ENCODE measurements around the gene TNRC6C. TPM values are rescaled to one million over a fixed set of nuclear protein-coding genes. Genes with fewer than 3 reads are reported as not detected.

Gene TNRC6C, protein sequence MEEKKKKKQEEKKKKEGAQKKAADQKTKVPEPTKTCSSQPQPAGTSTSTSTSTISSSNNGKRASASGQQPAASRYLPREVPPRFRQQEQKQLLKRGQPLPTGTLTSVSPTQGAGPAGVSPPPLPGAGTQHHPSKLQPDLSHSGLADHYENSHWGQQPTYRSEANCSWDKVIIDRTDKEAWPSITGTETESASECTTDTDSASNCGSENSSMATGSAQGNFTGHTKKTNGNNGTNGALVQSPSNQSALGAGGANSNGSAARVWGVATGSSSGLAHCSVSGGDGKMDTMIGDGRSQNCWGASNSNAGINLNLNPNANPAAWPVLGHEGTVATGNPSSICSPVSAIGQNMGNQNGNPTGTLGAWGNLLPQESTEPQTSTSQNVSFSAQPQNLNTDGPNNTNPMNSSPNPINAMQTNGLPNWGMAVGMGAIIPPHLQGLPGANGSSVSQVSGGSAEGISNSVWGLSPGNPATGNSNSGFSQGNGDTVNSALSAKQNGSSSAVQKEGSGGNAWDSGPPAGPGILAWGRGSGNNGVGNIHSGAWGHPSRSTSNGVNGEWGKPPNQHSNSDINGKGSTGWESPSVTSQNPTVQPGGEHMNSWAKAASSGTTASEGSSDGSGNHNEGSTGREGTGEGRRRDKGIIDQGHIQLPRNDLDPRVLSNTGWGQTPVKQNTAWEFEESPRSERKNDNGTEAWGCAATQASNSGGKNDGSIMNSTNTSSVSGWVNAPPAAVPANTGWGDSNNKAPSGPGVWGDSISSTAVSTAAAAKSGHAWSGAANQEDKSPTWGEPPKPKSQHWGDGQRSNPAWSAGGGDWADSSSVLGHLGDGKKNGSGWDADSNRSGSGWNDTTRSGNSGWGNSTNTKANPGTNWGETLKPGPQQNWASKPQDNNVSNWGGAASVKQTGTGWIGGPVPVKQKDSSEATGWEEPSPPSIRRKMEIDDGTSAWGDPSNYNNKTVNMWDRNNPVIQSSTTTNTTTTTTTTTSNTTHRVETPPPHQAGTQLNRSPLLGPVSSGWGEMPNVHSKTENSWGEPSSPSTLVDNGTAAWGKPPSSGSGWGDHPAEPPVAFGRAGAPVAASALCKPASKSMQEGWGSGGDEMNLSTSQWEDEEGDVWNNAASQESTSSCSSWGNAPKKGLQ (N-terminal part only)
- polyA plus RNA-seq (2013, experiment 1 of 4), result 22.0 TPM
- 23.2 TPM for polyA plus RNA-seq (2013, experiment 2 of 4)
- polyA plus RNA-seq (2013, experiment 3 of 4), result 12.5 TPM
- polyA plus RNA-seq (2013, experiment 4 of 4), result 14.7 TPM

DNA sequence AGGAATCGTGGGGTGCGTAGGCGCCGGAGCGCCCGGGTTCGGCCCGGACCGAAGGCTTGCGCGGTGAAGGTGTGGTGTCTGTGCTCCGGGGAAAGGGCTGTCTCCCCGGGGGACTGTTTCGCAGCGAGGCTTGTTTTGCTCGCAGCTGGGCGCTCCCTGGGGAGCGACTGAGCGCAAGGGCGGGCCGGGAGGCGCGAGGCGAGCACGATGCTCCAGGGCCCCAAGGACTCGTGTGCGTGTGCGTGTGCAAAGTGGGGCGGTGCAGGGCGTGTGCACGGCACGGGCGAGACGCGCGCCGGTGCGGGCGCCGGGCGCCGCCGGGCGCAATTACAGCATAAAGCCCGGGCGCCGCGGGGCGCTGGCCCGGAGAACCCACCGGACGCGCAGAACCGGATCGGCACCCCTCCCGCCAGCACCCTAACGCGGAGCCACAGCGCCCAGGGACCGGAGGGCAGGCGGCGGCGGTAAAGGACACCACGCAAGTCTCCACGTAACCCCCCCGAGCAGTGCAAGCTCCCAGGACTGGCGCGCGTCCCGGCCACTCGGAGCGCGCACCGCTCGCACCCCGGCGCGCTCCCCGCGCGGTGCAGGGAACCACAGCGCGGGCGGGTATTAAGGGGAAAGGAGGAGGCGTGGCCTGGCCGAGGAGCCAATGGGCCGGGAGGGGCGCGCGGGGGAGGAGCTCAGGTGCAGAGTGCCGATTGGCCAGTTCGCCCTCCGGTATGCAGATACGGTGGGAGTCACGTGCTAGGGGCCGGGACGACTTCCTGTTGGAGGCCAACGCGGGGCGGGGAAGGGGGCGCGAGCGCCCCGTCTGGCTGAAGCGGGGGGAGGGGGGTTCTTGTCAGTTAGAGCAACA is at the start of gene TNRC6C:
TSS of gene TNRC6C (plus strand) at position 847 of the 859 bp plus-strand sequence. CDS start 45,504 bp downstream, outside the sequence.
- no peak within 1 kb of the TSS for H3K27ac ChIP-seq (ENCODE audit: insufficient read depth, low read depth, low read length, poor library complexity, severe bottlenecking)

DNA sequence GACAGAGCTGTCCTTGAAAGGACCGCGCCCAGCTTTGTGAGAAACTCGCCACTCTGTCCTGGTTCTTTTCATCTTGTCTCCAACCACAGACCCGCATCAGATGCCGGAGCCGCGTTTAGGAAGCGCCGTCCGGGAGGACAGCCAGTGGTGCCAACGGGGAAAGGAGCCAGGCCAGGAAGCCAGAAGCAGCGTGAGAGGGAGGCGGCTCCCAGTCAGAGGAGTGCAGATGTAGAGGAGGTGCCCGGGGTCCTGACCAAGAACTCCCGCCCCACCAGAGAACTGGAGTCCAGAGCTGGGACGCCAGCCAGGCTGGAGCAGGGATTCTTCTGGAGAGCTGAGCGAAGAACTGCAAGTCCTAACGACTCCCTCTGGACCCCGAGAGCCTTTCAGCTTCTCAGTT is 49.3 kb upstream of the TNRC6C start:
- Histone ChIP-seq H3K9me3 (ENCODE audit: control insufficient read depth, low read length) (no peaks in the 10 kb centered on the region), H3K4me3 (ENCODE audit: insufficient read depth, low read depth, low read length) (no peak overlapping the region), H3K36me3 (ENCODE audit: control insufficient read depth, insufficient read depth, low read length) (no peaks in the 10 kb centered on the region), H3K4me1 (ENCODE audit: control insufficient read depth, insufficient read depth, low read length) (no peaks in the 10 kb centered on the region), H3K27me3 (ENCODE audit: control insufficient read depth, insufficient read depth, low read length, poor library complexity, severe bottlenecking) (no peaks in the 10 kb centered on the region), H3K27ac (ENCODE audit: insufficient read depth, low read depth, low read length, poor library complexity, severe bottlenecking) (no peak overlapping the region)
- 89 to 92% methylated on average over 19 of the region's 19 CpGs for WGBS, 2 experiments

More for the DNA sequence above, at the start of gene TNRC6C:
- Histone ChIP-seq H3K27me3 (ENCODE audit: control insufficient read depth, insufficient read depth, low read length, poor library complexity, severe bottlenecking) (peaks cover 29% of the 10 kb centered on the region), H3K9me3 (ENCODE audit: control insufficient read depth, low read length) (no peaks in the 10 kb centered on the region), H3K36me3 (ENCODE audit: control insufficient read depth, insufficient read depth, low read length) (no peaks in the 10 kb centered on the region), H3K4me1 (ENCODE audit: control insufficient read depth, insufficient read depth, low read length) (peaks cover 5% of the 10 kb centered on the region), H3K4me3 (ENCODE audit: insufficient read depth, low read depth, low read length) (peak within 1 kb of the TSS; percentile 79)
- 0% methylated on average over 105 of the region's 105 CpGs for WGBS, 2 experiments

DNA sequence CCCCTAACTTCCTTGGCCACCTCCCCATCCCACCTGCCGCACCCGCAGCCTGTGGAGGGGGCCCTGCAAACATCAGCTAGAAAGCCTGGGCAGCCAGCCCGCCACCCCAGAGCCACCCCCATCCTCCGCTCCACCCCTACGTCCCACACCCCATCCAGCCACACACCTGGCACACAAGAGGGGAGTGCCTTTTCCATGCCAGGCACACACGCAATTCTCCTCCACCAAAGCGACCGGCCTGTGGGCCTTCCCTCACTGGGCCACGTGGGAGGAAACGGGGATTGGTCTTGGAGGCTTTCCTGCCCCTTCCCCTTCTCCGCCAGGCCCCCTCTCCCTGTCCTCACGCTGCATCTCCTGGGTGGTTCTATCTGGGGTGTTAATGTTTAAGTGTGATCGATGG is 48.7 kb upstream of the TNRC6C start:
- H3K9me3 ChIP-seq (ENCODE audit: control insufficient read depth, low read length), result no peaks in the 10 kb centered on the region

DNA sequence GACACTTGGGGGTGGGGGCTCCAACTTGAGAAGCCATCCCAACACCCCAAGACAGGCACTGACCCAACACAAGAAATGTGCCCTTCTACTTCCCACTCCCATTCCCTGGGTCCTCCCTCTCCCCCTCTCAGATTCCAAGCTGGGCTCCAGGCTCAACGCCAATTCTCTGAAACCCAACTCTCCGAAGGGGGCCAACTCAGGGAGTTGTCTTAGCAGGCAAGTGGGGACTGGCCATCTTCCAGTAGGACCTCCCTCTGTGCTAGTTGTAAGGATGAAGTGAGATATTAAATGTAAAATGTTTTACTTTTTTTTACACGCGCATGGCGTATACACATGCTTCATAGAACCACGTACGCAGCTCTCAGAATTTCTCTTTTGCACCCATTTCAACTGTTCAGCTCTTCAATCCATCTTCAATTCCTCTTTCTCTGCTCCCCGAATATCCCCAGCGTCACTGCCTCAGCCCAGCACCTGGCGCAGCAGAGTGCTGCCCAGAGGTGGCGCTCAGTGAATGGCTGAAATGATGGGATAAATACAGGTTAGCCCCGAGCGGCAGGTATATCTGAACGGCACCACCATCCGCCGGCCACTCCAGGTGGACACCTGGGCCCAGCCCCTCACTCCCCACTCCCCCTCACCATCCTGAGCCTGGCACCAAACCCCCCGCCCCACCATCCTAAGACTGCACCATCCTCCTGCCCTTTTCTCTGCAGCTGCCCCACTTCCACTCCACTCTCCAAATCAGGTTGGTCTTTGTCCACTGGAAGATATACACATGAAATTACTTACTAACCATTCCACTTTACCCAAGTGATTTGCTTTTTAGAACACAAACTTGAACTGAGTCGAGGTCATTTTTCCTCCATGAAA is 43.9 kb upstream of the TNRC6C start:
- 73% methylated on average over 18 of the region's 18 CpGs for WGBS, 2 experiments
- Histone ChIP-seq H3K36me3 (ENCODE audit: control insufficient read depth, insufficient read depth, low read length) (no peaks in the 10 kb centered on the region), H3K27me3 (ENCODE audit: control insufficient read depth, insufficient read depth, low read length, poor library complexity, severe bottlenecking) (no peaks in the 10 kb centered on the region), H3K4me1 (ENCODE audit: control insufficient read depth, insufficient read depth, low read length) (peaks cover 5% of the 10 kb centered on the region), H3K4me3 (ENCODE audit: insufficient read depth, low read depth, low read length) (no peak overlapping the region), H3K27ac (ENCODE audit: insufficient read depth, low read depth, low read length, poor library complexity, severe bottlenecking) (no peak overlapping the region), H3K9me3 (ENCODE audit: control insufficient read depth, low read length) (no peaks in the 10 kb centered on the region)

More for the DNA sequence above, 48.7 kb upstream of the TNRC6C start:
- Histone ChIP-seq H3K27me3 (ENCODE audit: control insufficient read depth, insufficient read depth, low read length, poor library complexity, severe bottlenecking) (no peaks in the 10 kb centered on the region), H3K4me1 (ENCODE audit: control insufficient read depth, insufficient read depth, low read length) (peaks cover 5% of the 10 kb centered on the region), H3K27ac (ENCODE audit: insufficient read depth, low read depth, low read length, poor library complexity, severe bottlenecking) (no peak overlapping the region), H3K36me3 (ENCODE audit: control insufficient read depth, insufficient read depth, low read length) (no peaks in the 10 kb centered on the region), H3K4me3 (ENCODE audit: insufficient read depth, low read depth, low read length) (no peak overlapping the region)
- 92 to 96% methylated on average over 12 to 13 of the region's 13 CpGs for WGBS, 2 experiments

DNA sequence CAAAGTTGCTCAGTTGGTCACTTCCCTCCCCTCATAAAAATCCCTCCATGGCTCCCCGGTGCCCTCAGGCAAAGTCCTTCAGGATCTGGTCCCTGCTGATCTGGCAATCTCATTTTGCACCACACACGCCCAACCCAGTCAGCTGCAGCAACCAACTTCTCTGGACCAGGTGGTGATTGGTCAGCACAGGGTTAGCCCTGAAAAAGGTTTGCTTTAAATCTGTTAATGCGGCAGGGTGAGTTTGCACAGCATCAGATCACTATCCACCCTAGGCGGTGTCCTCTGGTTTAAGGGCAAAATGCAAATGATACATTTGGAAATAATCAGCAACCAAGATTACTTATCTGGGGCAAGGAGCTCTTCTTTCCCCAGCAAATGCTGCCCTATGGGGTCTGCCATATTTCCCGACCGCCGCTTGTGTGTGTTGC is 42.9 kb upstream of the TNRC6C start:
- Histone ChIP-seq H3K4me1 (ENCODE audit: control insufficient read depth, insufficient read depth, low read length) (peaks cover 5% of the 10 kb centered on the region), H3K27ac (ENCODE audit: insufficient read depth, low read depth, low read length, poor library complexity, severe bottlenecking) (no peak overlapping the region), H3K4me3 (ENCODE audit: insufficient read depth, low read depth, low read length) (no peak overlapping the region), H3K36me3 (ENCODE audit: control insufficient read depth, insufficient read depth, low read length) (no peaks in the 10 kb centered on the region), H3K9me3 (ENCODE audit: control insufficient read depth, low read length) (no peaks in the 10 kb centered on the region), H3K27me3 (ENCODE audit: control insufficient read depth, insufficient read depth, low read length, poor library complexity, severe bottlenecking) (no peaks in the 10 kb centered on the region)
- 94 to 97% methylated on average over 7 of the region's 7 CpGs for WGBS, 2 experiments

DNA sequence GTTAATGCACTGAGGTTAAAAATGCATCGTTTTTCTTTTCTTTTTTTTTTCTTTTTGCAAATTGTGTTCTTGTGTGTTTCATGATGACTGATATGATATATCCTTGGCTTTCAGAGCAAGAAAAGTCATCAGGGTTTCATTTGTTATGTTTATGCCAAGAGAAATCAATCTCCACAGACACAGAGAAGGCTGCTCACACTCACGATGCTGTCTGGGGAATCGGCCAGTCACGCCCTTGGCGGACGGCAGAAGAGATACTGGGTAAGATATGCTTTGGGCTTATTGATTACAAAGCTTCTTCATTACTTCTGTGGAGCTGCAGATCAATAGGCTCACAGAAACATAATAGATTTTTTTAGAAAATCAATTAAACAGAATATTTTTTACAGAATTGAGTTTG is 42.2 kb upstream of the TNRC6C start:
- H3K27ac ChIP-seq (ENCODE audit: insufficient read depth, low read depth, low read length, poor library complexity, severe bottlenecking), result no peak overlapping the region

DNA sequence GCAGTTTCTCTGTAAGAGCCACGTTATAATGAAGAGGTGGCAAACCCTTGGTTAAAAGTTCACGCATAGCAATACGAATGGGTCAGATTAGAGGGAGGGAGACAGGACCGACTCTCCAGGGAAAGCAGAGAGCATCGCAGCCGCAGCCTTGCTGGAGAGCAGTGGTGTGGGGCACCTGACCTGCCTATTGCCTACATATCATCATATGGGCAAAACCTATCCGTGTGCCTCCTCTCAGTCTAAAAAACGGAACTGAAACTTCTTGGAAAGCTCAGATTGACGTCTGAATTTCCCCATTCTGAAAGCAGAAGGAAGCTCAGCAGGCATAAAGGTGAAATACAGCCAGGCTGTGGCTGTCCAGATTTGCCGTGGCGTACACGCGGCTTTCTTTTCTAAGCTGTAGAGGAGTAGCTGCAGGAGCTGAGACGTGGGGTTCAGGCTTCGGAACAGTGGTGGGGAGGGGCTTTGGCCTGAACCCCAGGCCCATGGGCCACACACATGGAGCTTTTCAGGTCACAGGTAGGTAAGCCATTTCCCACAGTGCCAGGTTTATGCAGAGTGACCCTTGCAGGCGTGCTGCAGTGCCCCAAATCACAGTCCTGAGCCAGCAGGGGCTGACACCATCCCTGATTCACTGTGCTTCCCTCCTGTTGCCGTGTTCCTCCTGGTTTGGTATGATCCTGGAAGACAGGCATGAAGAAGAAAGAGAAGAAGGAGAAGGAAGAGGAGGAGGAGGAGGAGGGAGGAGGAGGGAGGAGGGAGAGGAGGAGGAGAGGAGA is 41.6 kb upstream of the TNRC6C start:
- Histone ChIP-seq H3K4me1 (ENCODE audit: control insufficient read depth, insufficient read depth, low read length) (peaks cover 5% of the 10 kb centered on the region), H3K36me3 (ENCODE audit: control insufficient read depth, insufficient read depth, low read length) (no peaks in the 10 kb centered on the region), H3K27me3 (ENCODE audit: control insufficient read depth, insufficient read depth, low read length, poor library complexity, severe bottlenecking) (no peaks in the 10 kb centered on the region), H3K27ac (ENCODE audit: insufficient read depth, low read depth, low read length, poor library complexity, severe bottlenecking) (no peak overlapping the region), H3K9me3 (ENCODE audit: control insufficient read depth, low read length) (no peaks in the 10 kb centered on the region), H3K4me3 (ENCODE audit: insufficient read depth, low read depth, low read length) (no peak overlapping the region)
- 83 to 85% methylated on average over 17 of the region's 17 CpGs for WGBS, 2 experiments

More for the DNA sequence above, 42.2 kb upstream of the TNRC6C start:
- Histone ChIP-seq H3K36me3 (ENCODE audit: control insufficient read depth, insufficient read depth, low read length) (no peaks in the 10 kb centered on the region), H3K4me1 (ENCODE audit: control insufficient read depth, insufficient read depth, low read length) (peaks cover 5% of the 10 kb centered on the region), H3K9me3 (ENCODE audit: control insufficient read depth, low read length) (no peaks in the 10 kb centered on the region), H3K27me3 (ENCODE audit: control insufficient read depth, insufficient read depth, low read length, poor library complexity, severe bottlenecking) (no peaks in the 10 kb centered on the region), H3K4me3 (ENCODE audit: insufficient read depth, low read depth, low read length) (no peak overlapping the region)
- WGBS, 2 experiments, result 93 to 98% methylated on average over 5 to 6 of the region's 6 CpGs

DNA sequence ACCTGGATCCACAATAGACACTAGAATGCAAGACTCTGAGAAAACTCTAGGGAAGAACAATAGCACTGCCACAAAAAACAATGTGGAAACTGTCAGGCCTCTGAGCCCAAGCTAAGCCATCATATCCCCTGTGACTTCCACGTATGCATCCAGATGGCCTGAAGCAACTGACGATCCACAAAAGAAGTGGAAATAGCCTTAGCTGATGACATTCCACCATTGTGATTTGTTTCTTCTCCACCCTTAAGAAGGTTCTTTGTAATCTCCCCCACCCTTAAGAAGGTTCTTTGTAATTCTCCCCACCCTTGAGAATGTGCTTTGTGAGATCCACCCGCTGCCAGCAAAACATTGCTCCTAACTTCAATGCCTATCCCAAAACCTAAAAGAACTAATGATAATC is 39.2 kb upstream of the TNRC6C start:
- Histone ChIP-seq H3K4me3 (ENCODE audit: insufficient read depth, low read depth, low read length) (no peak overlapping the region), H3K27ac (ENCODE audit: insufficient read depth, low read depth, low read length, poor library complexity, severe bottlenecking) (peak overlapping the region; percentile 40), H3K9me3 (ENCODE audit: control insufficient read depth, low read length) (no peaks in the 10 kb centered on the region), H3K4me1 (ENCODE audit: control insufficient read depth, insufficient read depth, low read length) (peaks cover 18% of the 10 kb centered on the region), H3K36me3 (ENCODE audit: control insufficient read depth, insufficient read depth, low read length) (no peaks in the 10 kb centered on the region), H3K27me3 (ENCODE audit: control insufficient read depth, insufficient read depth, low read length, poor library complexity, severe bottlenecking) (no peaks in the 10 kb centered on the region)
- WGBS, 2 experiments, result 21 to 42% methylated on average over 3 of the region's 3 CpGs
